ENCODE measurements around the gene HUNK.
"Not testable (repeated sequence)": the region's sequence is repeated elsewhere in the genome, so short reads cannot be mapped to it uniquely, and the experiment has no call there.

Gene HUNK

DNA sequence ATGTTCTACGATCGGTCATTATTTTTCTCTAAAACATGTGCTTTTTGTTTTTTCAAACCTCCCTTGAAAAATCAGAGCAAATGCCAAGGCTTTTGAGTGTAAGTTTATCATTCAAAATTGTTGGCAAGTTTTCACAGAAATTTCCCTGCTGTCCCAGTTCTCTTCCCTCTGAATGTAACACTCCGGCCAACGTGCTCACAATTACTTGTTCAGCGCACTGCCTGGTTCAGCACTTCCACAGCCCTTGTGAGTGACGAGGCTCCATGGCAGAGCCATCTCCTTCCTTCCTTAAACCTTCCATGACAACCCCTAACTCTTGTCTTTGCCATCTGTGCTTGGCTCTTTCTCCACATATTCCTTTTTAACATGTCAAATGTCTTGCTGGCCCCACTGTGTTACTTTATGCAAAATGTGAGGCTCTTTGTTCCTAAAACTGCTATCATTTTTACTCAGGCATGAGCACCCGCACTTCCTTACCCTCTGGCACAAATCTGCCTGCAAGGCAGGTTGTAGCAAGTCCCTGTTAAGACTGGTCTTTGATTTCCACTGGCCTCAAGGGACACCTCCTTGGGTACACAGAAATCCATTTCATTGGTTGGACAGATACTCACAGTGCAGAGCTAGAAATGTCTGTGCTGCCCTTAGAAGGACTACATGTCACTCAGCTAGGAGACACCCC is 142.8 kb downstream of the HUNK start:
- intact Hi-C loops (cut with DNase I) = no loop called here

DNA sequence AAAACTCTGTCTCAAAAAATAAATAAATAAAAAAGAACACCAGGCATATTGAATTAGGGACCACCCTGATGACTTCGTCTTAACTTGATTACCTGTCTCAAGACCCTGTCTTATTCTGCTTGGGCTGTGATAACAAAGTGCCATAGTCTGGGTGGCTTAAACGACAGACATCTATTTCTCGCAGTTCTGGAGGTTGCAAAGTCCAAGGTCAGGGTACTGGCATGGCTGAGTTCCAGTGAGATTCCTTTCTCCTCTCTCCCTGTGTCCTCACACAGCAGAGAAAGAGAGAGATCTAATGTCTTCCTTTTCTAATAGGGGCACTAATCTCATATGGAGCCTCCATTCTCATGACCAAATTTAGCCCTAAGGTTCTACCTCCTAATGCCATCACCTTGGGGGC is 145.6 kb downstream of the HUNK start:
- intact Hi-C loops (cut with DNase I) = no loop called here
- no peak for DNase-seq

More for the DNA sequence above, 142.8 kb downstream of the HUNK start:
- peak in 2 of 42 donors; percentile 8 to 49 for DNase-seq

GRCh38 chr21:32020564-32020963 is 147.7 kb downstream of the HUNK start:
- intact Hi-C loops (cut with DNase I) = no loop called here
- DNase-seq = no peak

- intact Hi-C loops (cut with DNase I) = no loop called here
- peak in 41 of 42 donors; percentile 4 to 75 (median 49) for DNase-seq
Observed at GRCh38 chr21:32021319-32021994, 148.6 kb downstream of the HUNK start.

- intact Hi-C loops (cut with DNase I) = no loop called here
- DNase-seq = no peak
Observed at GRCh38 chr21:32022146-32022545, 149.3 kb downstream of the HUNK start.

- intact Hi-C loops (cut with DNase I) = no loop called here
- DNase-seq = no peak
Observed at GRCh38 chr21:32030146-32030652, 157.4 kb downstream of the HUNK start.

DNA sequence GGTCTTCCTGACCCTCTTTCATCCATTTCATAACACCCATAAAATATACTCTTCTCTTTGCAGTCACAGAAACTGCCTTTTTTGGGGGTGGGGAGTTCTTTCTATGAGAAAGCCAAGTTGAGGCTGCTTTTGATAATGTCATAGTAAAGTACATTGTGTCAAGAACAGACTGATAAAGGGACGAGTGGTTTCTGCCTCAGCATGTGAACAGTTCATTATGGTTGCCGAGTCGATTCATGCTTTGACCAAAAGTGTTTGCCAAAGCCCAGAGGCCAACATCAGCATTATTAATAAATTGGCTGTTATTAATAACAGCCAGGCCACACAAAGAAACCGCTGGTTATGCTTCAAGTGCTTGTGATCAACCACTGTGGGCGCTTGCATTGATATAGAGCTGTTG is 162.0 kb downstream of the HUNK start:
- no peak for DNase-seq
- intact Hi-C loops (cut with DNase I) = no loop called here

DNA sequence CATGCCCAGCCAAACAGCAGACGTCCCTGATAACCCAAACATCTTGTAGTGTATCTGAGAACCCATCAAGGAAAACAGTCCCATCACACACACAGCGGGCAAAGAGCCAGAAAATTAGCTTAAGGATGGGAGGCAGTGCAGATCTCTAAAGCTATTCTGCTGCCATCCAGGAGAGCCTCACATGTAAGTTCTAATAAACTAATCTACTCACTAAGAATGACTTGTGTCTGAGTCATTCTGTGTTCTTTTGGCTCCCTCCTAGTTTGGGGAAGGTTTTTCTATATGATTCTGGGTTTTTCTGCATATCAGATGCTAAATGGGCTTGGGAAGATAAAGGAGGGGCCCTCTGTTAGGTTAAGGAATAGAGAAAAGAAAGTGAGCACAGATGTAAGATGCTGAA is 162.8 kb downstream of the HUNK start:
- DNase-seq = no peak
- intact Hi-C loops (cut with DNase I) = no loop called here

GRCh38 chr21:32036756-32037155 is 163.9 kb downstream of the HUNK start:
- intact Hi-C loops (cut with DNase I) = no loop called here
- DNase-seq = no peak

- intact Hi-C loops (cut with DNase I); DNase-seq: not testable (repeated sequence)
Observed at GRCh38 chr21:32038751-32039150, 165.9 kb downstream of the HUNK start.

- intact Hi-C loops (cut with DNase I) = loop anchor here (10.0 kb wide), 1 partner anchor 59 kb away; no protein-coding TSS in a partner anchor
- no peak for DNase-seq
Observed at GRCh38 chr21:32043458-32043857, 170.6 kb downstream of the HUNK start.

DNA sequence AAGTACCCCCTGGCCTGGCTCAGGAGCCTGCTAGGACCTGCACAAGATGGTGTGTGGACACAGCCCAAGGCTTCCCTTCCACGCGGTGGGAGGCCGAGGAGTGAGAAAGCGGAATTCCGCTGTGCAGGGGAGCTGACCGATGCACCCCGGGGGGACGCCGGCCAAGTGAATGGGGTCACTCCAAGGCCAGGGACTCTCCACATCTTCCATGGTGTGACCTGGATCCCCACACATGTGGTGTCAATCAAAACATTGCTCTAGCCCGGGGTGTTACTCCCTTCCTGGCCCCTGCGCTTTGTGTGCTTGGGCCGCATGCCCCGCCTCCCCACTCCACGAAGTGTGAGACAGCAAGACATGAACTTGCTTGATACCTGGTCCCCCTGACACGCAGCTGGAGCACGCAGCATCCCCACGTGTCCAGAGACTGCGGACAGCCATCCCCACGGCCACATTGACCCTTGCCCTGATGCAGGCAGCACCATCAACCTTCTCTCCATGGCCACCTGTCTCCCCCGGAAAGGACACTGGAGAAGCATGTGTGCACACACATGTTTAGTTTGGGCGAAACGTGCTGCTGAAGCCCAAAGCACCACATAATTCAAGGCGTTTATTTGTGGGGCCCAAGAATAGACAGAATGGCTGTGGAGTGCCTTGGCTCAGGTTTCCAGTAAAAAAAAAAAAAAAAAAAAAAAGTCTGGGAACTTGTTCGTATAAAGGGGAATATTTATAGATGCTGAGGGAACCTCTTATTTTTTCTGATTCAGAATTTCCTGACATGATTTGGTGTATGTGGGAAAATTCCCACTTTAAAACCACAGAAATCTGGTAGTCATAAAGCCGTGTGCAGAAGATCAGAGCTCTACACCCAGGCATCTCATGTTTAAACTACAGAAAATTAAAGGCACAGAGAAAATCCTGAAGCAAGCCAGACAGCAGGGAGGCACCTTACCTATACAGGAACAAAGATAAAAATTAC is 171.7 kb downstream of the HUNK start:
- no peak for DNase-seq
- intact Hi-C loops (cut with DNase I) = loop anchor here (10.0 kb wide), 1 partner anchor 60 kb away; no protein-coding TSS in a partner anchor

DNA sequence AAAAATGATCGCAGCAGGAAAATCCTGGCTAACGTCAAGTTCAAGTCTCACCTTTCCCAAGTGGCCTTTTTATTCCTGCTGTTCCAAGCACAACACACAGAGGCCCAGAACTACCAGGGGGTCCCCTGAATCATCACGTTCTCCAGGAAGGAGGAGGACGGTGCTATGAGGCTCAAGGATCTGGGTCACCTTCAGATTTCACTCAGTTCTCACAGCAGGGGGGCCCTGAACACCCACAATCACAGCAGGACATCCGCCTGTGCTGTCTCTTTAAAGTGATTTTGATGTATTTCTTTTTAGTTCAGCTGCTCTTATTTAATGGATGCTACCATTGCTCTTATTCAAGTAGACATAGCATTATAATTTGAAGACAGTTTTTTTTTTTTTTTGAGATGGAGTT is 173.4 kb downstream of the HUNK start:
- intact Hi-C loops (cut with DNase I) = loop anchor here (10.0 kb wide), 1 partner anchor 61 kb away; no protein-coding TSS in a partner anchor
- DNase-seq = no peak

- no peak for DNase-seq
- intact Hi-C loops (cut with DNase I) = loop anchor here (10.0 kb wide), 1 partner anchor 64 kb away; no protein-coding TSS in a partner anchor
Observed at GRCh38 chr21:32048353-32048752, 175.5 kb downstream of the HUNK start.
